Retinal pigment epithelial cell (primary cell): ENCODE measurements around the gene CRABP2.
A peak's percentile ranks its signal among the peaks of the same experiment; 100 is the strongest.

Experiments
- DNase-seq: peaks from one replicate; pipeline ENCODE4 v3.0.0-alpha.2; 2010; ENCODE audit warnings: low read depth
- H3K4me3 ChIP-seq: 2 replicates; pipeline ENCODE4 v1.5.1; 2011; ENCODE audit warnings: mild to moderate bottlenecking, low read length, control low read depth, moderate library complexity
- CTCF ChIP-seq: conservative IDR thresholded peaks from 2 replicates; pipeline ENCODE4 v1.5.1; 2011; ENCODE audit warnings: low read depth, low read length, control low read depth, inconsistent platforms

The CRABP2 gene

GRCh38 chr1:156703741-156704140, 1.6 kb downstream of the CRABP2 start:
- DNase-seq, result no peak
- peak overlapping the region; percentile 54 for H3K4me3 ChIP-seq
- no peak for TF ChIP-seq CTCF

DNA sequence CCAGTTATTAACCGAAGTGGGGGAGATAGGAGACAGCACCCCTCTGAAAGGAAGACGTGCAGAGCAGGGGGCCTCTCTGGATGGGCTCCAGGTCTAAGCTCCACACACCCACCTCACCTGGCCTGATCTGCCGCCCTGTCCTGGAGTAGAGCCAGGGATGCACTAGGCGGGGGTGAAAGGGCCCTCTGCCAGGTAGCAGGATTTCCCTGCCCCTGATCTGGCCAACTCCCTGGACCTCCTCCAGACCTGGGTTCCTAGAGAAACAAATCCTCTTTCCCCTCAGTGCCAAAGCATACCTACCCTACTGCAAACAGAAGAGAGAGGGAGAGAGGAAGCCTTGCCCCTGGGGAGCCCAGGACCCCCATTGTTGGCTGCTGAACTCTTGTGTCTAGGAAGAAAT, 2.0 kb downstream of the CRABP2 start:
- peak overlapping the region; percentile 54 for H3K4me3 ChIP-seq
- no peak for DNase-seq
- TF ChIP-seq CTCF, result no peak

DNA sequence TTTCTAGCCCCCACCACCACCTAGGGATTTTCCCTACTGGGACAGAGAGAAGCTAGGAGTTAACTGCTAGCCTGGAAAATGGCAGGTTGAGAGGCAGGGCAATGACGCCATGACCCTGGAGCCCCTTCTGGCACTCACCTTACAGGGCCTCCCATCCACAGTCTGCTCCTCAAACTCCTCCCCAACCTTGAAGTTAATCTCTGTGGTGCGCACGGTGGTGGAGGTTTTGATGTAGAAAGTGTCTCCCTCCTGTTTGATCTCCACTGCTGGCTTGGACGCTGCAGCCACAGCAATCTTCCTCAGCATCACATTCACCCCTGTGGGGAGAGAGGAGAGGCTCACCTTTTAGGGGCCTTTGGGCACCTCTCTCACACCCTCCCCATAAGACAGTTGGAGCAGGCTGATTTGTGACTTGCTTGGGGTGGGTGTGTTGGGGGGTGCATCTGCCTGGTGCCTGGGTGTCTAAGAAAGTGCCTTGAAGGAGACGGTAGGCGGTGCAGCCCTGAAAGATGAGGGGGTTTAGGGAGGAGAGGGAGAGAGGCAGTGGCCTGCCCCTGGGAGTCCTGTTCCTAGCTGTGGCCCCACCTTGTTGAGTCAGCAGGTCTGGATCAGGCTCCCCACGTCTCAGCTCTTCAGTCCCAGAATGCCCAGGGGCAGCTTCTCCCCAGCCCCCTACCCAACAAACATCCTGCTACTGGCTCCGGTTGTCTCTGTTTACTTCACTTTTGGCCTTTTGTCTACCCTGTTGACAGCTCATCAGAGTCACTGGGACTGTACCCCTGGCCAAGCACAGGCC, 4.4 kb downstream of the CRABP2 start:
- no peak overlapping the region for H3K4me3 ChIP-seq
- no peak for DNase-seq
- TF ChIP-seq CTCF, result no peak

DNA sequence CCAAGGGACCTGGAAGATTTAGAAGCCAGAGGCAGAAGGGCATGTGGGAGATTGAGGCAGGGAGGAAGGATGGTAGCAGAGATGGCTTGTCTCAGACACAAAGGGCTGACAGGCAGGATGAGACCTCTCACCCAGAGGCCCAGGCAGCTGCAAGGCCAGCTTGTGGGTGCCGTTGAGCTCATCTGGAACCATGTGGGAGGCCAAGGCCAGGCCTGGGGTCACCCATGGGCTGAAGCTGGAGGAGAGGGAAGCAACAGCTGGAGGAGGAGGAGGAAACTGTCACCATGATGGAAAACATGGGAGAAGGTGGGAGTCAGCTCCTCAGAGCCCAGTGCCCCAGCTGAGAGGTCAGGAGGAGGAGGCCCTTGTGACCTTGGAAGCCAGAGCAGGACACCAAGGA, 6.4 kb downstream of the CRABP2 start:
- TF ChIP-seq CTCF, result no peak
- no peak overlapping the region for H3K4me3 ChIP-seq
- DNase-seq, result no peak

- TF ChIP-seq CTCF, result no peak
- H3K4me3 ChIP-seq, result no peak overlapping the region
- DNase-seq, result no peak
These were observed 7.9 kb downstream of the CRABP2 start for GRCh38 chr1:156697481-156697880.

DNA sequence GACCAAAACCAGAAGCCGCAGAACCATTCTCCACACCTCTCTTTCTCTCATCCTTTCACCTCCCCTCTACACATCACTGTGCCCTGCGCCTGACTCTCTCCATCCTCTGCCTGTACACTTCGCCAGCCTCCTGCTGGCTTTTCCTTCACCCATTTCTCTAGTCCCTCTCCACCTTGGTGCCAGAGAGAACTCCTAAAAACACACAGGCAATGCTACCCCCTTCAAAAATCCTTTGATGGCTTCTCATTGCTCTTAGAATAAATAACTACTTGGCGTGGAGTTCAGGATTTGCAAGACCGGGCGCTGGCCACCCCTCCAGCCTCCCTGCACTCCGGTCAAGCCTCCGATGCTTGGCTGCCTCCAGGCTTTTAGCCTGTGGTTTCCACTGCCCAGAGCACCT, 8.6 kb downstream of the CRABP2 start:
- no peak overlapping the region for H3K4me3 ChIP-seq
- DNase-seq, result no peak
- no peak for TF ChIP-seq CTCF

GRCh38 chr1:156694690-156694962, 10.8 kb downstream of the CRABP2 start:
- TF ChIP-seq CTCF, result no peak

More at GRCh38 chr1:156694690-156694962, 10.8 kb downstream of the CRABP2 start:
- no peak for DNase-seq
- no peak overlapping the region for H3K4me3 ChIP-seq
